MCF 10A (cell line): ENCODE measurements around the gene SLC51A. TPM values are rescaled to one million over a fixed set of nuclear protein-coding genes. Genes with fewer than 3 reads are reported as not detected.
"Not testable (repeated sequence)": the region's sequence is repeated elsewhere in the genome, so short reads cannot be mapped to it uniquely, and the experiment has no call there.

ENCODE experiments used
- BruUV-seq: library from RNA; stranded (reverse); fragments of 400-500 nt; replicated peaks from 2 replicates; lab custom pipeline; 2021; lab: Mats Ljungman, UMichigan
- CTCF ChIA-PET: fragments of 300-600 bp; sonication (Branson Sonifier 250); formaldehyde crosslinking; extraction: SDS; loops from one replicate; lab custom pipeline; 2021; ENCODE audit warnings: antibody characterized with exemption, inconsistent platforms; lab: Yijun Ruan, JAX
- POLR2A ChIA-PET: fragments of 300-600, 350-650 bp; sonication (Branson Sonifier 250); formaldehyde crosslinking; extraction: SDS; loops from one replicate; lab custom pipeline; 2020; ENCODE audit warnings: antibody characterized with exemption, inconsistent platforms; lab: Yijun Ruan, JAX
- DNase-seq: peaks from one replicate; pipeline ENCODE4 v3.0.0-alpha.2; 2018; ENCODE audit not compliant: unreplicated experiment
- H3K27ac Mint-ChIP-seq: one replicate; pipeline ENCODE4 v1.8.0; 2022; ENCODE audit warnings: mild to moderate bottlenecking, low read depth, mixed read lengths; ENCODE audit not compliant: unreplicated experiment
- H3K27me3 Mint-ChIP-seq: one replicate; pipeline ENCODE4 v1.8.0; 2022; ENCODE audit warnings: mixed read lengths; ENCODE audit not compliant: insufficient read depth, unreplicated experiment
- H3K36me3 Mint-ChIP-seq: one replicate; pipeline ENCODE4 v1.8.0; 2022; ENCODE audit warnings: mild to moderate bottlenecking, moderate library complexity, mixed read lengths; ENCODE audit not compliant: insufficient read depth, unreplicated experiment
- H3K4me1 Mint-ChIP-seq: one replicate; pipeline ENCODE4 v1.8.0; 2022; ENCODE audit warnings: mixed read lengths; ENCODE audit not compliant: insufficient read depth, unreplicated experiment
- H3K4me3 Mint-ChIP-seq: one replicate; pipeline ENCODE4 v1.8.0; 2022; ENCODE audit warnings: mild to moderate bottlenecking, moderate library complexity, mixed read lengths; ENCODE audit not compliant: unreplicated experiment
- H3K9me3 Mint-ChIP-seq: one replicate; pipeline ENCODE4 v1.8.0; 2022; ENCODE audit warnings: mixed read lengths; ENCODE audit not compliant: unreplicated experiment
- CTCF ChIP-seq: fragments of 200-600 bp; IDR thresholded peaks from one replicate; pipeline ENCODE4 v1.8.0; 2022; ENCODE audit warnings: antibody characterized with exemption, mild to moderate bottlenecking; ENCODE audit not compliant: unreplicated experiment
- intact Hi-C: fragments of 100-400 bp; cut with micrococcal nuclease; formaldehyde crosslinking; loops from 2 replicates; pipeline ENCODE4 v1.14.1; 2022
- total RNA-seq: library from RNA; stranded (reverse); gene quantifications from 2 replicates; pipeline ENCODE4 v1.2.3, GENCODE V29; 2022

The SLC51A gene
- total RNA-seq, 1 experiment from 2014 or later = not detected

GRCh38 chr3:196198081-196198675 lies 18.2 kb upstream of the SLC51A start:
- TF ChIP-seq CTCF = no peak
- H3K4me3 Mint-ChIP-seq = no peak overlapping the region
- no peaks in the 10 kb centered on the region for H3K36me3 Mint-ChIP-seq
- POLR2A ChIA-PET = no interaction called here
- intact Hi-C loops = no loop called here
- CTCF ChIA-PET = interaction anchor here (1.0 to 8.1 kb wide), 4 partner anchors 119 to 138 kb away, joined by 3 to 171 read pairs (median 12); no protein-coding TSS in a partner anchor
- H3K27me3 Mint-ChIP-seq = peaks cover 2% of the 10 kb centered on the region
- H3K27ac Mint-ChIP-seq = no peak overlapping the region
- H3K9me3 Mint-ChIP-seq = no peaks in the 10 kb centered on the region
- no TSS peak for BruUV-seq
- DNase-seq = no peak
- H3K4me1 Mint-ChIP-seq = no peaks in the 10 kb centered on the region

- Mint-ChIP-seq H3K36me3 (no peaks in the 10 kb centered on the region), H3K27me3 (peaks cover 11% of the 10 kb centered on the region), H3K4me1 (no peaks in the 10 kb centered on the region), H3K4me3 (no peak overlapping the region), H3K27ac (no peak overlapping the region), H3K9me3 (no peaks in the 10 kb centered on the region)
- intact Hi-C loops = no loop called here
- CTCF ChIA-PET = interaction anchor here (1.0 to 8.1 kb wide), 2 partner anchors 126 to 138 kb away, joined by 3 to 171 read pairs; no protein-coding TSS in a partner anchor
- POLR2A ChIA-PET = no interaction called here
- DNase-seq = peak; percentile 38
- TF ChIP-seq CTCF = peak; percentile 8
- no TSS peak for BruUV-seq
These were observed 17.3 kb upstream of the SLC51A start for GRCh38 chr3:196198771-196199753.

DNA sequence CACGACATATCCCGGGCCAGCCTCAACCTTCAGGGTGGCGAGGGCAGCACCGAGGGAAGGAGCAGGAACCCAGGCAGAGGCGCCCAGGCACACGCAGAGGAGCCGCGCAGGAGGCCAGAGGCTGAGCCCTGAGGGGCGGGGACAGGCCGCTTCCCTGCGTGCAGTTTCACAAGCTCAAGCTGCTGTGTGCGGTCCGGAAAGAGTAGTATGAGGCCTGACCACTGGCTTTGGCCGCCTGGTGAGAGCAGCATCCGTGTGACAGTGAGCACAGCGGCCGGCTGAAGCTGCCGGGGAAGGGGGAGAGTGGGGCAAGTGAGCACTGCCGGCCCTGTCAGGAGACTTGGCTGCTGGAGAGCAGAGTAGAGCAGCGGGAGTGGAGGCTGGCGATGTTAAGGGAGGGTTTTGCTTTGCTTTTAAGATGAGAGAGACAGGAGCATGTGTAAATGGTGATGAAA lies 13.8 kb upstream of the SLC51A start:
- Mint-ChIP-seq H3K27ac (no peak overlapping the region), H3K4me3 (no peak overlapping the region), H3K36me3 (no peaks in the 10 kb centered on the region), H3K27me3 (peaks cover 17% of the 10 kb centered on the region), H3K9me3 (no peaks in the 10 kb centered on the region), H3K4me1 (no peaks in the 10 kb centered on the region)
- intact Hi-C loops = no loop called here
- ChIA-PET CTCF (no interaction called here), POLR2A (no interaction called here)
- DNase-seq = no peak
- TF ChIP-seq CTCF = no peak
- BruUV-seq = no TSS peak

- Mint-ChIP-seq H3K4me1 (no peaks in the 10 kb centered on the region), H3K9me3 (no peaks in the 10 kb centered on the region), H3K4me3 (no peak overlapping the region), H3K27ac (no peak overlapping the region), H3K27me3 (peaks cover 17% of the 10 kb centered on the region), H3K36me3 (no peaks in the 10 kb centered on the region)
- intact Hi-C loops = no loop called here
- CTCF ChIA-PET = no interaction called here
- BruUV-seq = no TSS peak
- TF ChIP-seq CTCF = no peak
- no peak for DNase-seq
- POLR2A ChIA-PET = interaction anchor here (0.7 to 0.8 kb wide), 3 partner anchors 20 to 123 kb away, joined by 3 to 4 read pairs (median 3); no protein-coding TSS in a partner anchor
These were observed 12.5 kb upstream of the SLC51A start for GRCh38 chr3:196203846-196204245.

- not testable (repeated sequence) for DNase-seq, H3K4me1 Mint-ChIP-seq, H3K27ac Mint-ChIP-seq, H3K4me3 Mint-ChIP-seq, H3K36me3 Mint-ChIP-seq, BruUV-seq, H3K9me3 Mint-ChIP-seq
- H3K27me3 Mint-ChIP-seq = peaks cover 29% of the 10 kb centered on the region
- CTCF ChIA-PET = interaction anchor here (0.6 kb wide), 1 partner anchor 12 kb away, joined by 4 read pairs; no protein-coding TSS in a partner anchor
- POLR2A ChIA-PET = interaction anchor here (0.6 kb wide), 1 partner anchor 13 kb away, joined by 3 read pairs; no protein-coding TSS in a partner anchor
- intact Hi-C loops = loop anchor here (5.0 kb wide), 1 partner anchor 312 kb away; the partner anchor contains the start of gene SMCO1
These were observed 10.7 kb upstream of the SLC51A start for GRCh38 chr3:196205442-196206205.
